ENCODE measurements around the gene TSPEAR. TPM values are rescaled to one million over a fixed set of nuclear protein-coding genes. Genes with fewer than 3 reads are reported as not detected.

TSPEAR gene
- total RNA-seq, 2 donors from 2014 or later: not detected

DNA sequence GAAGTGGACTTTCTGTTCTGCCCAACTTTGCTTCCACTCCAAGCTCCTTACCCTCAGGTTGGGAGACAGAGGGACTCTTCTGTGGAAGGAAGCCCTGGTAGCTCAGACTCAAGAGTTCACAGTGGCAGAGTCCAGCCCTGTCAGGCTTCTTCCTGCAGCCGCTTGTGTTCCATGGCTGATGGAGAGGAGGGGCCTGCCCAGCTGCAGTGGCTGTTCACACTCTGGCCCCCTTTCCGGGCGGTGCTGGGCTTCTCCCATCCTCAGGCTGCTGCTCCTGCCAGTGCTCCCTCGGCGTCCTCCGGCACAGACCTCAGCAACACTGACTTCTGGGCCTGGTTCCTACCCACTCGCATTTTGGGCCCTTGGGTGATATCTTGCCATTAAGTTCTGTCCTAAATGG is 175.4 kb downstream of the TSPEAR start:
- Histone ChIP-seq H3K4me1 (ENCODE audit: control insufficient read depth in 1 of 2, low read depth in 2 of 2) (no peaks in the 10 kb centered on the region), H3K9me3 (no peaks in the 10 kb centered on the region), H3K27ac (no peak overlapping the region), H3K27me3 (replicated peaks; ENCODE audit: insufficient read depth) (no peaks in the 10 kb centered on the region), H3K36me3 (no peaks in the 10 kb centered on the region), H3K4me3 (no peak overlapping the region)
- TF ChIP-seq, protein P1, sequence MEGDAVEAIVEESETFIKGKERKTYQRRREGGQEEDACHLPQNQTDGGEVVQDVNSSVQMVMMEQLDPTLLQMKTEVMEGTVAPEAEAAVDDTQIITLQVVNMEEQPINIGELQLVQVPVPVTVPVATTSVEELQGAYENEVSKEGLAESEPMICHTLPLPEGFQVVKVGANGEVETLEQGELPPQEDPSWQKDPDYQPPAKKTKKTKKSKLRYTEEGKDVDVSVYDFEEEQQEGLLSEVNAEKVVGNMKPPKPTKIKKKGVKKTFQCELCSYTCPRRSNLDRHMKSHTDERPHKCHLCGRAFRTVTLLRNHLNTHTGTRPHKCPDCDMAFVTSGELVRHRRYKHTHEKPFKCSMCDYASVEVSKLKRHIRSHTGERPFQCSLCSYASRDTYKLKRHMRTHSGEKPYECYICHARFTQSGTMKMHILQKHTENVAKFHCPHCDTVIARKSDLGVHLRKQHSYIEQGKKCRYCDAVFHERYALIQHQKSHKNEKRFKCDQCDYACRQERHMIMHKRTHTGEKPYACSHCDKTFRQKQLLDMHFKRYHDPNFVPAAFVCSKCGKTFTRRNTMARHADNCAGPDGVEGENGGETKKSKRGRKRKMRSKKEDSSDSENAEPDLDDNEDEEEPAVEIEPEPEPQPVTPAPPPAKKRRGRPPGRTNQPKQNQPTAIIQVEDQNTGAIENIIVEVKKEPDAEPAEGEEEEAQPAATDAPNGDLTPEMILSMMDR (IDR thresholded peaks at IDR 0.05): no peak
- no peak for ATAC-seq (ENCODE audit: insufficient number of reproducible peaks, low FRiP score, low read depth)
- DNase-seq (ENCODE audit: low spot score): no peak

DNA sequence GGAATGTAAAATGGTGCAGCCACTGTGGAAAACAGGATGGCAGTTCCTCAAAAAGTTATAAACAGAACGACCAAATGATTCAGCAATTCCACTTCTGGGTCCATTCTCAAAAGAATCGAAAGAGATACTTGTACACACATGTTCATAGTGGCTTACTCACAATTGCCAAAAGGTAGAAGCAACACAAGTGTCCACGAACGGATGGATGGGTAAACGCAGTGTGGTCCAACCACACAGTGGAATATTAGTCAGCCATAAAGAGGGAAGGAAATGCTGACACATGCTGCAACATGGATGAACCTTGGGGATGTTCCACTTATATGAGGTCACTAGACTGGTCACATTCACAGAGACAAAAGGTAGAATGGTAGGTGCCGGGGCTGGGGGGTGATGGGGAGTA is 176.7 kb downstream of the TSPEAR start:
- H3K9me3 ChIP-seq: no peaks in the 10 kb centered on the region

DNA sequence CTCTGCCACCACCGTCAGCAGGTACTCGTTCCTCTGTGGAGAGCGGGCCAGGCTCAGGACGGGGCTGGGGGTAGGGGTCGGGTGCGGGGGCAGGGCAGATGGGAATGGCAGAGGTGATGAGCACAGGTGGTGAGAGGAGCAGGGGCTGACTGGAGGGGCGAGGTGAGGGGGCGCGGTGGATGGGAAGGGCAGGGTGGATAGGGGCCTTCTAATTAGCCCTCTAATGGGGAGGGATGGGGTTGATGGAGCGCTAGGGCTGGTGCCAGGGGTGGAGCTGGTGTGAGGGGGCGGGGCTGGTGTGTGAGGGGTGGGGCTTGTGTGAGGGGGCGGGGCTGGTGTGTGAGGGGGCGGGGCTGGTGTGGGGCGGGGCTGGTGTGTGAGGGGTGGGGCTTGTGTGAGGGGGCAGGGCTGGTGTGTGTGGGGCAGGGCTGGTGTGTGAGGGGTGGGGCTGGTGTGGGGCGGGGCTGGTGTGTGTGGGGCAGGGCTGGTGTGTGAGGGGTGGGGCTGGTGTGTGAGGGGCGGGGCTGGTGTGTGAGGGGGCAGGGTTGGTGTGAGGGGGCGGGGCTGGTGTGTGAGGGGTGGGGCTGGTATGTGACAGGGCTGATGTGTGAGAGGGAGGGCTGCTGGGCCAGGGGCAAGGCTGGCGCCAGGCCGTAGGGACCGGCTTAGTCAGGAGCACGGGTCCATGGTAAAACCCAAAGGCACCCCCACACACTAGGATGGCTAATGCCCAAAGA is 177.3 kb downstream of the TSPEAR start:
- no peak overlapping the region for H3K4me3 ChIP-seq
- H3K36me3 ChIP-seq: no peaks in the 10 kb centered on the region
- no peaks in the 10 kb centered on the region for H3K4me1 ChIP-seq (ENCODE audit: control insufficient read depth in 1 of 2, low read depth in 2 of 2)
- no peaks in the 10 kb centered on the region for H3K27me3 ChIP-seq (replicated peaks; ENCODE audit: insufficient read depth)
- no peak for DNase-seq (ENCODE audit: low spot score)
- TF ChIP-seq, protein P1 (IDR thresholded peaks at IDR 0.05): no peak
- no peaks in the 10 kb centered on the region for H3K9me3 ChIP-seq
- ATAC-seq (ENCODE audit: insufficient number of reproducible peaks, low FRiP score, low read depth): no peak
- no peak overlapping the region for H3K27ac ChIP-seq

More for the DNA sequence above, 176.7 kb downstream of the TSPEAR start:
- Histone ChIP-seq H3K4me1 (ENCODE audit: control insufficient read depth in 1 of 2, low read depth in 2 of 2) (no peaks in the 10 kb centered on the region), H3K27ac (no peak overlapping the region), H3K4me3 (no peak overlapping the region), H3K27me3 (replicated peaks; ENCODE audit: insufficient read depth) (no peaks in the 10 kb centered on the region), H3K36me3 (no peaks in the 10 kb centered on the region)
- DNase-seq (ENCODE audit: low spot score): no peak
- TF ChIP-seq, protein P1 (IDR thresholded peaks at IDR 0.05): no peak
- ATAC-seq (ENCODE audit: insufficient number of reproducible peaks, low FRiP score, low read depth): no peak

DNA sequence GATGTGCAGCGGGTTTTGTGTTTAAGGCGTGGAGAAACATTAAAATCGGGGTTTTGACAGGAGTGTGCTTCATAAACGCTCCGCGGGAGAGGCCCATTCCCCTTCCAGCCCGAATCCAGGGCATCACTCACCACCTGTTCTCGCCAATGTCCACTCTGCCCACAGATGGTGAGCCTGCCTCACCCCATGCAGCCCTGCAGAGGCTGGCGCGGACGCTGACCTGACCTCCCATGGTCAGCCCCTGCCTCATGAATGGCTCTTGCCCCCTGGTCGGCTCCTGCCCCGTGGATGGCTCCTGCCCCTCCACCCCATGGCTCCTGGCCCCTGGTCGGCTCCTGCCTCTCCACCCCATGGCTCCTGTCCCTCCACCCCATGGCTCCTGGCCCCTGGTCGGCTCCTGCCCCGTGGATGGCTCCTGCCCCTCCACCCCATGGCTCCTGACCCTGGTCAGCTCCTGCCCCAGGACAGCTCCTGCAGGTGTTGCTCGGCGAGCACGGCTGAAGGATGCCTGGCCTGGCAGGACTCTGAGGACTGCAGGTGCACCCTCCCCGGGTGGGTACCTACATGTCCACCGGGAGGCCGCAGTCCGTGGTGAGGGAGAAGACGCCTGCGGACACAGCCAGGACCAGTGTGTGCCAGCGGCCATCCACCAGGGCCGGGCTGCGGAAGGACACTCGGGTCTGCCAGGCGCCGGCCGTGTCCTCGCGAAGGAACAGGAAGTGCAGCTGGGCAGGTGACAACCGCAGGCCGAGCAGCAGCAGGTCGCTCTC is 178.1 kb downstream of the TSPEAR start:
- Histone ChIP-seq H3K4me3 (no peak overlapping the region), H3K4me1 (ENCODE audit: control insufficient read depth in 1 of 2, low read depth in 2 of 2) (no peaks in the 10 kb centered on the region), H3K9me3 (no peaks in the 10 kb centered on the region), H3K36me3 (no peaks in the 10 kb centered on the region), H3K27me3 (replicated peaks; ENCODE audit: insufficient read depth) (no peaks in the 10 kb centered on the region), H3K27ac (no peak overlapping the region)
- ATAC-seq (ENCODE audit: insufficient number of reproducible peaks, low FRiP score, low read depth): no peak
- TF ChIP-seq, protein P1 (IDR thresholded peaks at IDR 0.05): no peak
- no peak for DNase-seq (ENCODE audit: low spot score)

DNA sequence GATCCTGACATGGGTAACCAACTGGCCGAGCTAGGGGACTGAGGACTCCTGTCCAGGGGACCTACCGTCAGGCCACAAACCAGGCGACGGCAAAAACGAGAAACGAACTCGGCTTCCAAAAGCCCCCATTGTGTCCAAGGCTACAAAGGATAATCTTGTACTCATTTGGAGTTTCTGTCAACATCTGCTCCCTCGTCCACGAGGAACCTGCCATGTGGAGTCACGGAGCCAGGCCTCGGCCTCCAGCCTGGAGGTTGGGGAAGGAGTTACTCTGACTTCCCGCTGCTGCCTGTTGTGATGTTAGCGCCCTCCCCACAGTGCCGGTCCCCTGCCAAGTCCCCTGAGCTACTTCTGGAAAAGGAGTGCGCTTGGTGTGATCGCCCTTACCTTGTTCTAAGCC is 178.7 kb downstream of the TSPEAR start:
- TF ChIP-seq, protein P1 (IDR thresholded peaks at IDR 0.05): no peak
- DNase-seq (ENCODE audit: low spot score) (no peak), ATAC-seq (ENCODE audit: insufficient number of reproducible peaks, low FRiP score, low read depth) (no peak)
- Histone ChIP-seq H3K9me3 (no peaks in the 10 kb centered on the region), H3K4me3 (no peak overlapping the region), H3K27me3 (replicated peaks; ENCODE audit: insufficient read depth) (no peaks in the 10 kb centered on the region), H3K27ac (no peak overlapping the region), H3K4me1 (ENCODE audit: control insufficient read depth in 1 of 2, low read depth in 2 of 2) (no peaks in the 10 kb centered on the region), H3K36me3 (no peaks in the 10 kb centered on the region)
